HepG2 (cell line): ENCODE measurements around the gene F7. TPM values are rescaled to one million over a fixed set of nuclear protein-coding genes. Genes with fewer than 3 reads are reported as not detected.

Source experiments
- ARHGAP35 ChIP-seq: sonication (generic); formaldehyde crosslinking; IDR thresholded peaks from 2 replicates; pipeline ENCODE4 v1.9.0; 2022; ENCODE audit warnings: mild to moderate bottlenecking, inconsistent platforms, moderate library complexity, missing genetic modification reagents, borderline replicate concordance
- ATF7-NPFF ChIP-seq: sonication (generic); formaldehyde crosslinking; IDR thresholded peaks from 2 replicates; pipeline ENCODE4 v1.8.1; 2023; ENCODE audit warnings: mild to moderate bottlenecking, low read depth, missing genetic modification reagents, moderate library complexity
- BCL6 ChIP-seq: IDR thresholded peaks from 2 replicates; pipeline ENCODE4 v1.6.1; 2016; ENCODE audit warnings: missing genetic modification reagents, missing compliant biosample characterization
- CEBPB ChIP-seq: IDR thresholded peaks from 2 replicates; pipeline ENCODE4 v1.6.1; 2011; ENCODE audit warnings: low read depth, low read length, improper control_type of control experiment, borderline replicate concordance
- FOXA1 ChIP-seq, 2 experiments: fragments of 450-650 bp in 1 of 2; sonication (generic) in 1 of 2; formaldehyde crosslinking in 1 of 2; IDR thresholded peaks; 2 replicates each; pipeline versions ENCODE4 v1.4.0 to v1.6.1; 2016 to 2020; ENCODE audit warnings: missing genetic modification reagents in 1 of 2
- HCFC1 ChIP-seq: fragments of 150-350 bp; IDR thresholded peaks from 2 replicates; pipeline ENCODE4 v1.6.1; 2014; ENCODE audit warnings: low read depth, low read length
- RFX3 ChIP-seq: IDR thresholded peaks from 2 replicates; pipeline ENCODE4 v1.6.1; 2016; ENCODE audit warnings: missing biosample characterization, missing genetic modification reagents
- SRSF9 ChIP-seq: fragments of 200-400 bp; formaldehyde crosslinking; IDR thresholded peaks from 2 replicates; pipeline ENCODE4 v1.6.1; 2018; ENCODE audit warnings: borderline replicate concordance, mild to moderate bottlenecking, low read depth, low read length; ENCODE audit not compliant: insufficient read depth, poor library complexity, severe bottlenecking
- U2AF1 ChIP-seq: fragments of 200-400 bp; formaldehyde crosslinking; optimal IDR thresholded peaks from 2 replicates; pipeline ENCODE3; 2017; ENCODE audit warnings: mild to moderate bottlenecking, low read depth, low read length
- ZNF446 ChIP-seq: sonication (generic); formaldehyde crosslinking; IDR thresholded peaks from 2 replicates; pipeline ENCODE4 v1.5.0; 2020; ENCODE audit warnings: mild to moderate bottlenecking, missing genetic modification reagents
- ZNF451 ChIP-seq: sonication (generic); formaldehyde crosslinking; IDR thresholded peaks from 2 replicates; pipeline ENCODE4 v1.5.0; 2020; ENCODE audit warnings: mild to moderate bottlenecking, missing genetic modification reagents
- ZNF792 ChIP-seq: IDR thresholded peaks from 2 replicates; pipeline ENCODE4 v1.6.1; 2016
- polyA plus RNA-seq, 8 experiments: library from polyadenylated mRNA; depleted of rRNA in 3 of 8; stranded (reverse) in 7 of 8; unstranded in 1 of 8; fragments of >200 nt; fragmentation: Illumina TruSeq in 4 of 8; extraction: Trizol in 4 of 8; gene quantifications; 2 replicates each; pipeline versions ENCODE4 v1.2.1 to v1.2.3, GENCODE V29; 2011 to 2016; ENCODE audit warnings: low read depth in 4 of 8, missing spikeins in 1 of 8, mixed read lengths in 1 of 8; ENCODE audit not compliant: insufficient read depth in 1 of 8
- total RNA-seq, 5 experiments: library from RNA; depleted of rRNA; stranded (reverse); fragments of >200 nt; fragmentation: Illumina TruSeq; extraction: Trizol; gene quantifications; 2 replicates each; pipeline ENCODE4 v1.2.3, GENCODE V29; 2016; ENCODE audit warnings: low read depth in 1 of 5
- TF ChIP-seq, protein P1 (sequence below): IDR thresholded peaks from 2 replicates; pipeline ENCODE4 v1.6.1; 2016; ENCODE audit warnings: mild to moderate bottlenecking, missing biosample characterization, missing genetic modification reagents
- TF ChIP-seq, protein P2 (sequence below): sonication (generic); formaldehyde crosslinking; IDR thresholded peaks from 2 replicates; pipeline ENCODE4 v1.4.0; 2020; ENCODE audit warnings: missing genetic modification reagents
- TF ChIP-seq, protein P3 (sequence below): sonication (generic); formaldehyde crosslinking; IDR thresholded peaks from 2 replicates; pipeline ENCODE4 v1.4.0; 2020; ENCODE audit warnings: low read depth, mild to moderate bottlenecking, missing genetic modification reagents
- TF ChIP-seq, protein P4 (sequence below): IDR thresholded peaks from 2 replicates; pipeline ENCODE4 v1.6.1; 2016; ENCODE audit warnings: control low read depth
- TF ChIP-seq, protein P5 (sequence below): sonication (generic); formaldehyde crosslinking; IDR thresholded peaks from 2 replicates; pipeline ENCODE4 v1.5.0; 2020; ENCODE audit warnings: mild to moderate bottlenecking, missing genetic modification reagents
- TF ChIP-seq, protein P6 (sequence below): sonication (generic); formaldehyde crosslinking; IDR thresholded peaks from 2 replicates; pipeline ENCODE4 v1.4.0; 2020; ENCODE audit warnings: mild to moderate bottlenecking, missing genetic modification reagents

The F7 gene
- total and polyA plus RNA-seq, 2 of the 13 experiments (the other 11 are each of a cell fraction or from before 2014, with no cell fraction given), result 12.6 to 26.5 TPM

DNA sequence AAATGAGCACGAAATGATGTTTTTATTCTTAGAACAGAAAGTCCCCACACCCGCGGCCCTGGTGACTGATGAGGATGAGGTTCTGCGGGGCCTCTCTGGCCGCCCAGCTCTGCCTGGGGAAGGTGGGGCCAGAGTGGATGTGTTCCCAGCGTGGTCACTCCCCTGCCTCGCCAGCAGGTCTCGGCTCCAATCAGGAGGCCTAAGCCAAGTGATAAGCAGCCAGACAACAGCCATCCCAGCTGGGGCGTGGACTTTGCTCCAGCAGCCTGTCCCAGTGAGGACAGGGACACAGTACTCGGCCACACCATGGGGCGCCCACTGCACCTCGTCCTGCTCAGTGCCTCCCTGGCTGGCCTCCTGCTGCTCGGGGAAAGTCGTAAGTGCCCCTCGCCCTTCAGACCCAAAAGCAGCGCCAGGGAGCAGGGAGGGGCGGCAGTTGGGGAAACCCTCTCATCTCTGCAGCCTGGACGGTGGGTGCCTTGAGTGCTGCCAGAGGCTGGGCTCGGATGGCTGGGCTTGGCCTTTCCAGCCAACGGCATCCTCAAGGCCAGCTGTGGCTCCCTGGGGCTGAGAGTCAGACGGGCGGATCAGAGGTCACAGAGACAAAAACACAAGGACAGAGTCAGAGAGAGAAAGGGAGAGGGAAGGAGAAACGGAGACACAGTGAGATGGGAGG is 17.1 kb downstream of the F7 start, which contains the start of gene F10 (continued):
- TF ChIP-seq, protein P1, sequence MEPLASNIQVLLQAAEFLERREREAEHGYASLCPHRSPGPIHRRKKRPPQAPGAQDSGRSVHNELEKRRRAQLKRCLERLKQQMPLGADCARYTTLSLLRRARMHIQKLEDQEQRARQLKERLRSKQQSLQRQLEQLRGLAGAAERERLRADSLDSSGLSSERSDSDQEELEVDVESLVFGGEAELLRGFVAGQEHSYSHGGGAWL (CRISPR knock-in tag), result no peak
- no peak for TF ChIP-seq ZNF446 (CRISPR knock-in tag)
- peak; percentile 56; the same call in 1 of the 2 replicates for TF ChIP-seq BCL6 (CRISPR knock-in tag)
- TF ChIP-seq, protein P2, sequence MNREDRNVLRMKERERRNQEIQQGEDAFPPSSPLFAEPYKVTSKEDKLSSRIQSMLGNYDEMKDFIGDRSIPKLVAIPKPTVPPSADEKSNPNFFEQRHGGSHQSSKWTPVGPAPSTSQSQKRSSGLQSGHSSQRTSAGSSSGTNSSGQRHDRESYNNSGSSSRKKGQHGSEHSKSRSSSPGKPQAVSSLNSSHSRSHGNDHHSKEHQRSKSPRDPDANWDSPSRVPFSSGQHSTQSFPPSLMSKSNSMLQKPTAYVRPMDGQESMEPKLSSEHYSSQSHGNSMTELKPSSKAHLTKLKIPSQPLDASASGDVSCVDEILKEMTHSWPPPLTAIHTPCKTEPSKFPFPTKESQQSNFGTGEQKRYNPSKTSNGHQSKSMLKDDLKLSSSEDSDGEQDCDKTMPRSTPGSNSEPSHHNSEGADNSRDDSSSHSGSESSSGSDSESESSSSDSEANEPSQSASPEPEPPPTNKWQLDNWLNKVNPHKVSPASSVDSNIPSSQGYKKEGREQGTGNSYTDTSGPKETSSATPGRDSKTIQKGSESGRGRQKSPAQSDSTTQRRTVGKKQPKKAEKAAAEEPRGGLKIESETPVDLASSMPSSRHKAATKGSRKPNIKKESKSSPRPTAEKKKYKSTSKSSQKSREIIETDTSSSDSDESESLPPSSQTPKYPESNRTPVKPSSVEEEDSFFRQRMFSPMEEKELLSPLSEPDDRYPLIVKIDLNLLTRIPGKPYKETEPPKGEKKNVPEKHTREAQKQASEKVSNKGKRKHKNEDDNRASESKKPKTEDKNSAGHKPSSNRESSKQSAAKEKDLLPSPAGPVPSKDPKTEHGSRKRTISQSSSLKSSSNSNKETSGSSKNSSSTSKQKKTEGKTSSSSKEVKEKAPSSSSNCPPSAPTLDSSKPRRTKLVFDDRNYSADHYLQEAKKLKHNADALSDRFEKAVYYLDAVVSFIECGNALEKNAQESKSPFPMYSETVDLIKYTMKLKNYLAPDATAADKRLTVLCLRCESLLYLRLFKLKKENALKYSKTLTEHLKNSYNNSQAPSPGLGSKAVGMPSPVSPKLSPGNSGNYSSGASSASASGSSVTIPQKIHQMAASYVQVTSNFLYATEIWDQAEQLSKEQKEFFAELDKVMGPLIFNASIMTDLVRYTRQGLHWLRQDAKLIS, result peak; percentile 63; the same call in 1 of the 2 replicates
- TF ChIP-seq ZNF451 (CRISPR knock-in tag), result no peak
- peak; percentile 94; the same call in 1 of the 2 replicates for TF ChIP-seq ARHGAP35
- TF ChIP-seq, protein P3, sequence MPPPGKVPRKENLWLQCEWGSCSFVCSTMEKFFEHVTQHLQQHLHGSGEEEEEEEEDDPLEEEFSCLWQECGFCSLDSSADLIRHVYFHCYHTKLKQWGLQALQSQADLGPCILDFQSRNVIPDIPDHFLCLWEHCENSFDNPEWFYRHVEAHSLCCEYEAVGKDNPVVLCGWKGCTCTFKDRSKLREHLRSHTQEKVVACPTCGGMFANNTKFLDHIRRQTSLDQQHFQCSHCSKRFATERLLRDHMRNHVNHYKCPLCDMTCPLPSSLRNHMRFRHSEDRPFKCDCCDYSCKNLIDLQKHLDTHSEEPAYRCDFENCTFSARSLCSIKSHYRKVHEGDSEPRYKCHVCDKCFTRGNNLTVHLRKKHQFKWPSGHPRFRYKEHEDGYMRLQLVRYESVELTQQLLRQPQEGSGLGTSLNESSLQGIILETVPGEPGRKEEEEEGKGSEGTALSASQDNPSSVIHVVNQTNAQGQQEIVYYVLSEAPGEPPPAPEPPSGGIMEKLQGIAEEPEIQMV, result peak; percentile 92; the same call in 1 of the 2 replicates
- TF ChIP-seq, protein P4, sequence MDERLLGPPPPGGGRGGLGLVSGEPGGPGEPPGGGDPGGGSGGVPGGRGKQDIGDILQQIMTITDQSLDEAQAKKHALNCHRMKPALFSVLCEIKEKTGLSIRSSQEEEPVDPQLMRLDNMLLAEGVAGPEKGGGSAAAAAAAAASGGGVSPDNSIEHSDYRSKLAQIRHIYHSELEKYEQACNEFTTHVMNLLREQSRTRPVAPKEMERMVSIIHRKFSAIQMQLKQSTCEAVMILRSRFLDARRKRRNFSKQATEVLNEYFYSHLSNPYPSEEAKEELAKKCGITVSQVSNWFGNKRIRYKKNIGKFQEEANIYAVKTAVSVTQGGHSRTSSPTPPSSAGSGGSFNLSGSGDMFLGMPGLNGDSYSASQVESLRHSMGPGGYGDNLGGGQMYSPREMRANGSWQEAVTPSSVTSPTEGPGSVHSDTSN (CRISPR knock-in tag), result peak; percentile 73; the same call in 1 of the 2 replicates
- TF ChIP-seq U2AF1, result no peak
- TF ChIP-seq FOXA1 (IDR thresholded peaks at IDR 0.05), result no peak
- peak; percentile 73 for TF ChIP-seq FOXA1 (CRISPR knock-in tag; IDR thresholded peaks at IDR 0.05)
- TF ChIP-seq, protein P5, sequence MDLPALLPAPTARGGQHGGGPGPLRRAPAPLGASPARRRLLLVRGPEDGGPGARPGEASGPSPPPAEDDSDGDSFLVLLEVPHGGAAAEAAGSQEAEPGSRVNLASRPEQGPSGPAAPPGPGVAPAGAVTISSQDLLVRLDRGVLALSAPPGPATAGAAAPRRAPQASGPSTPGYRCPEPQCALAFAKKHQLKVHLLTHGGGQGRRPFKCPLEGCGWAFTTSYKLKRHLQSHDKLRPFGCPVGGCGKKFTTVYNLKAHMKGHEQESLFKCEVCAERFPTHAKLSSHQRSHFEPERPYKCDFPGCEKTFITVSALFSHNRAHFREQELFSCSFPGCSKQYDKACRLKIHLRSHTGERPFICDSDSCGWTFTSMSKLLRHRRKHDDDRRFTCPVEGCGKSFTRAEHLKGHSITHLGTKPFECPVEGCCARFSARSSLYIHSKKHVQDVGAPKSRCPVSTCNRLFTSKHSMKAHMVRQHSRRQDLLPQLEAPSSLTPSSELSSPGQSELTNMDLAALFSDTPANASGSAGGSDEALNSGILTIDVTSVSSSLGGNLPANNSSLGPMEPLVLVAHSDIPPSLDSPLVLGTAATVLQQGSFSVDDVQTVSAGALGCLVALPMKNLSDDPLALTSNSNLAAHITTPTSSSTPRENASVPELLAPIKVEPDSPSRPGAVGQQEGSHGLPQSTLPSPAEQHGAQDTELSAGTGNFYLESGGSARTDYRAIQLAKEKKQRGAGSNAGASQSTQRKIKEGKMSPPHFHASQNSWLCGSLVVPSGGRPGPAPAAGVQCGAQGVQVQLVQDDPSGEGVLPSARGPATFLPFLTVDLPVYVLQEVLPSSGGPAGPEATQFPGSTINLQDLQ (CRISPR knock-in tag), result no peak
- TF ChIP-seq HCFC1, result no peak
- TF ChIP-seq SRSF9, result no peak
- TF ChIP-seq, protein P6, sequence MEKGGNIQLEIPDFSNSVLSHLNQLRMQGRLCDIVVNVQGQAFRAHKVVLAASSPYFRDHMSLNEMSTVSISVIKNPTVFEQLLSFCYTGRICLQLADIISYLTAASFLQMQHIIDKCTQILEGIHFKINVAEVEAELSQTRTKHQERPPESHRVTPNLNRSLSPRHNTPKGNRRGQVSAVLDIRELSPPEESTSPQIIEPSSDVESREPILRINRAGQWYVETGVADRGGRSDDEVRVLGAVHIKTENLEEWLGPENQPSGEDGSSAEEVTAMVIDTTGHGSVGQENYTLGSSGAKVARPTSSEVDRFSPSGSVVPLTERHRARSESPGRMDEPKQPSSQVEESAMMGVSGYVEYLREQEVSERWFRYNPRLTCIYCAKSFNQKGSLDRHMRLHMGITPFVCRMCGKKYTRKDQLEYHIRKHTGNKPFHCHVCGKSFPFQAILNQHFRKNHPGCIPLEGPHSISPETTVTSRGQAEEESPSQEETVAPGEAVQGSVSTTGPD (CRISPR knock-in tag), result no peak
- TF ChIP-seq ATF7-NPFF (CRISPR knock-in tag), result 0 out of 2 replicates have a peak, but pooled peaks have one; percentile 74
- TF ChIP-seq CEBPB, result no peak
- TF ChIP-seq ZNF792 (CRISPR knock-in tag), result peak; percentile 81; the same call in 1 of the 2 replicates
- no peak for TF ChIP-seq RFX3
